ENCODE results near the gene AGAP5. TPM values are rescaled to one million over a fixed set of nuclear protein-coding genes. Genes with fewer than 3 reads are reported as not detected.
"Not testable (repeated sequence)": the region's sequence is repeated elsewhere in the genome, so short reads cannot be mapped to it uniquely, and the experiment has no call there.

AGAP5 gene
- total RNA-seq, 1 donor from 2014 or later = 2.6 TPM

- ATAC-seq; DNase-seq (ENCODE audit: missing footprints); intact Hi-C loops (cut with DNase I): not testable (repeated sequence)
Measured at GRCh38 chr10:73664156-73665040, 33.5 kb downstream of the AGAP5 start.

GRCh38 chr10:73663621-73664020 lies 34.3 kb downstream of the AGAP5 start:
- ATAC-seq; DNase-seq (ENCODE audit: missing footprints); intact Hi-C loops (cut with DNase I): not testable (repeated sequence)

GRCh38 chr10:73662705-73663104 lies 35.2 kb downstream of the AGAP5 start:
- ATAC-seq; intact Hi-C loops (cut with DNase I); DNase-seq (ENCODE audit: missing footprints): not testable (repeated sequence)

GRCh38 chr10:73655990-73656298 lies 42.0 kb downstream of the AGAP5 start, which contains the start of gene SYNPO2L:
Gene SYNPO2L (minus strand): TSS chr10:73656029. CDS start chr10:73655922, 107 bp downstream.
- DNase-seq (ENCODE audit: missing footprints) (no peak), ATAC-seq (peak; percentile 81)
- intact Hi-C loops (cut with DNase I) = no loop called here

- intact Hi-C loops (cut with DNase I) = no loop called here
Measured at GRCh38 chr10:73655257-73655989, 42.5 kb downstream of the AGAP5 start.

GRCh38 chr10:73653701-73654100 lies 44.2 kb downstream of the AGAP5 start:
- ATAC-seq (no peak), DNase-seq (ENCODE audit: missing footprints) (no peak)
- intact Hi-C loops (cut with DNase I) = loop anchor here (5.0 kb wide), 1 partner anchor 64 kb away; no protein-coding TSS in a partner anchor

More at GRCh38 chr10:73655257-73655989, 42.5 kb downstream of the AGAP5 start:
- ATAC-seq (no peak), DNase-seq (ENCODE audit: missing footprints) (no peak)

GRCh38 chr10:73653195-73653594 lies 44.7 kb downstream of the AGAP5 start:
- DNase-seq (ENCODE audit: missing footprints) = no peak
- ATAC-seq = no peak
- intact Hi-C loops (cut with DNase I) = loop anchor here (5.0 kb wide), 1 partner anchor 64 kb away; no protein-coding TSS in a partner anchor

GRCh38 chr10:73650537-73651331 lies 47.2 kb downstream of the AGAP5 start:
- intact Hi-C loops (cut with DNase I) = loop anchor here (5.0 kb wide), 1 partner anchor 67 kb away; no protein-coding TSS in a partner anchor
- ATAC-seq (peak; percentile 56), DNase-seq (ENCODE audit: missing footprints) (no peak)

GRCh38 chr10:73649876-73650536 lies 47.9 kb downstream of the AGAP5 start:
- intact Hi-C loops (cut with DNase I) = loop anchor here (5.0 kb wide), 2 partner anchors 67 to 92 kb away; partner anchors contain the start of gene SEC24C
- DNase-seq (ENCODE audit: missing footprints) = no peak
- no peak for ATAC-seq

- peak; percentile 8 for ATAC-seq
- intact Hi-C loops (cut with DNase I) = loop anchor here (5.0 kb wide), 1 partner anchor 93 kb away; the partner anchor contains the start of gene SEC24C
Measured at GRCh38 chr10:73648975-73649829, 48.7 kb downstream of the AGAP5 start.

GRCh38 chr10:73647875-73648651 lies 49.8 kb downstream of the AGAP5 start:
- intact Hi-C loops (cut with DNase I) = loop anchor here (5.0 kb wide), 1 partner anchor 94 kb away; the partner anchor contains the start of gene SEC24C
- DNase-seq (ENCODE audit: missing footprints) (no peak), ATAC-seq (peak; percentile 11)

More at GRCh38 chr10:73648975-73649829, 48.7 kb downstream of the AGAP5 start:
- no peak for DNase-seq (ENCODE audit: missing footprints)

- DNase-seq (ENCODE audit: missing footprints) (peak; percentile 77), ATAC-seq (peak; percentile 2)
- intact Hi-C loops (cut with DNase I) = loop anchor here (5.0 kb wide), 1 partner anchor 95 kb away; the partner anchor contains the start of gene SEC24C
Measured at GRCh38 chr10:73647211-73647874, 50.6 kb downstream of the AGAP5 start.

- peak; percentile 15 for ATAC-seq
- no peak for DNase-seq (ENCODE audit: missing footprints)
- intact Hi-C loops (cut with DNase I) = loop anchor here (5.0 kb wide), 1 partner anchor 96 kb away; the partner anchor contains the start of gene SEC24C
Measured at GRCh38 chr10:73646598-73647041, 51.3 kb downstream of the AGAP5 start.

GRCh38 chr10:73645251-73645650 lies 52.7 kb downstream of the AGAP5 start:
- ATAC-seq = no peak
- no peak for DNase-seq (ENCODE audit: missing footprints)
- intact Hi-C loops (cut with DNase I) = loop anchor here (5.0 kb wide), 1 partner anchor 97 kb away; the partner anchor contains the start of gene SEC24C

GRCh38 chr10:73644767-73645166 lies 53.1 kb downstream of the AGAP5 start:
- intact Hi-C loops (cut with DNase I) = loop anchor here (1.0 to 5.0 kb wide), 2 partner anchors 98 to 115 kb away; partner anchors contain the start of gene SEC24C
- DNase-seq (ENCODE audit: missing footprints) (no peak), ATAC-seq (no peak)

All from Right ventricle myocardium inferior (tissue), 1 donor.